Activated T-cell treated with anti-CD3 and anti-CD28 coated beads, Interleukin-2, amount 50 U/mL, for 48 hours (primary cell): Measurements from ENCODE around the gene UCP1.
"Not testable (repeated sequence)": the region's sequence is repeated elsewhere in the genome, so short reads cannot be mapped to it uniquely, and the experiment has no call there.

Experiments used
- DNase-seq, 2 experiments: peaks; one replicate each; pipeline ENCODE4 v3.0.0-alpha.2; 2020

The UCP1 gene

GRCh38 chr4:140533951-140534480, 34.7 kb downstream of the UCP1 start:
- no peak for DNase-seq

GRCh38 chr4:140529434-140529833, 39.3 kb downstream of the UCP1 start:
- no peak for DNase-seq

GRCh38 chr4:140523857-140524742, 44.7 kb downstream of the UCP1 start, which contains the start of gene ELMOD2:
TSS of gene ELMOD2 (plus strand) at chr4:140524168. CDS start at chr4:140525429, 1,261 bp downstream.
- DNase-seq = peak; percentile 97 to 98

- no peak for DNase-seq
Measured at GRCh38 chr4:140523370-140523856, 45.3 kb downstream of the UCP1 start.

GRCh38 chr4:140515423-140515822, 53.3 kb downstream of the UCP1 start:
- DNase-seq = no peak

- not testable (repeated sequence) for DNase-seq
Measured at GRCh38 chr4:140513765-140514164, 55.0 kb downstream of the UCP1 start.
